Measurements from ENCODE around the gene NIM1K. TPM values are rescaled to one million over a fixed set of nuclear protein-coding genes. Genes with fewer than 3 reads are reported as not detected.
A peak's percentile ranks its signal among the peaks of the same experiment; 100 is the strongest.
"Not testable (repeated sequence)": the region's sequence is repeated elsewhere in the genome, so short reads cannot be mapped to it uniquely, and the experiment has no call there.

Gene NIM1K
- total RNA-seq, 1 donor: 1.9 TPM

GRCh38 chr5:43197535-43197934 lies 5.5 kb downstream of the NIM1K start:
- no peak overlapping the region for H3K4me3 ChIP-seq (ENCODE audit: low read depth, low read length)
- TF ChIP-seq, protein P1, sequence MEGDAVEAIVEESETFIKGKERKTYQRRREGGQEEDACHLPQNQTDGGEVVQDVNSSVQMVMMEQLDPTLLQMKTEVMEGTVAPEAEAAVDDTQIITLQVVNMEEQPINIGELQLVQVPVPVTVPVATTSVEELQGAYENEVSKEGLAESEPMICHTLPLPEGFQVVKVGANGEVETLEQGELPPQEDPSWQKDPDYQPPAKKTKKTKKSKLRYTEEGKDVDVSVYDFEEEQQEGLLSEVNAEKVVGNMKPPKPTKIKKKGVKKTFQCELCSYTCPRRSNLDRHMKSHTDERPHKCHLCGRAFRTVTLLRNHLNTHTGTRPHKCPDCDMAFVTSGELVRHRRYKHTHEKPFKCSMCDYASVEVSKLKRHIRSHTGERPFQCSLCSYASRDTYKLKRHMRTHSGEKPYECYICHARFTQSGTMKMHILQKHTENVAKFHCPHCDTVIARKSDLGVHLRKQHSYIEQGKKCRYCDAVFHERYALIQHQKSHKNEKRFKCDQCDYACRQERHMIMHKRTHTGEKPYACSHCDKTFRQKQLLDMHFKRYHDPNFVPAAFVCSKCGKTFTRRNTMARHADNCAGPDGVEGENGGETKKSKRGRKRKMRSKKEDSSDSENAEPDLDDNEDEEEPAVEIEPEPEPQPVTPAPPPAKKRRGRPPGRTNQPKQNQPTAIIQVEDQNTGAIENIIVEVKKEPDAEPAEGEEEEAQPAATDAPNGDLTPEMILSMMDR (IDR thresholded peaks at IDR 0.05; ENCODE audit: insufficient read depth, low read length): no peak
- no peak for DNase-seq (ENCODE audit: low read depth)

DNA sequence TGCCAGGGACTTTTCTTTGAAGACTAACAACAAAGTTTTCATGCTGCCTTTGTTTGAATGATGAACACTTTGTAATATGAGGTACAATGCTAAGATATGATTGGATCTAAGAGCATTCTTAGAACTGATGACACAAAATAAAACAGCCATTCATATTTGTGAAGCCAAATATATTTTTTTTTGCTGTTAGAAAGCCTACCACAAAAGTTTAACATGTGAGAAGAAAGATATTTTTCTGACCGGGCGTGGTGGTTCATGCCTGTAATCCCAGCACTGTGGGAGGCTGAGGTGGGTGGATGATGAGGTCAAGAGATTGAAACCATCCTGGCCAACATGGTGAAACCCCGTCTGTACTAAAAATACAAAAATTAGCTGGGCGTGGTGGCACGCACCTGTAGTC lies 9.4 kb downstream of the NIM1K start:
- DNase-seq (ENCODE audit: low read depth); H3K4me3 ChIP-seq (ENCODE audit: low read depth, low read length): not testable (repeated sequence)

DNA sequence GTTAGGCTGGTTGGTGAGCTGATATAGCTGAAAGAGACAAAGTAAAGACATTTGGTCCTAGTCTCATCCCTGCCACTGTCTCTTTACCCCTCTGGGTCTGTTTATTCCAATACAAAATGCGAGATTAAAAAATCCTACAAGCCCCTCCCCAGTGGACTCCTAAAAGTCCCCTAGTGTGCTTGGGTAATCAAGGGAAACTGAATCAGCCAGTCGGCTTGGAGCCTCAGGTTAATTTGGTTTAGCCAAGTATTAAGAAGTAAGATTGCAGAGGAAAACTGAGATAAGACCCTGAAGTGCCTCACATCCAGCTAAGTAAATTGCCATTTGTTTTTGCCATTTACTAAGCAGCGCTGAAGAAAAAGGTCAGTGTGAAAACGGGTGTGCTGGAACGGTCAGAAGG lies 10.4 kb downstream of the NIM1K start:
- H3K4me3 ChIP-seq (ENCODE audit: low read depth, low read length): no peak overlapping the region

DNA sequence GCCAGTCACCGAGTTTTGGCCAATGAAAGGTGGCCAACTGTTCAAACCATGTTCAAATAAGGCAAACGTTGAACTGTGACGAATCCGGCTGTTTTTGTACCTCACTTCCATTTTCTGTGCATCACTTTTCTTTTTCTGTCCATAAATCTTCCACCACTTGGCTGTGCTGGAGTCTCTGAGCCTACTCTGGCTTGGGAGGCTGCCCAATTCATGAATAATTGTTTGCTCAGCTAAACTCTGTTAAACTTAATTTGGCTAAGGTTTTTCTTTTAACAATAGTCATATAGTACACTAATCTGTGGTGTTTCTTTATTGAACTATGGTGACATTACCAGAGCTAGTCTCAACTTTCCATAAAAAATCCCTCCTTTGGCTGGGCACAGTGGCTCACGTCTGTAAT lies 11.3 kb downstream of the NIM1K start:
- no peak overlapping the region for H3K4me3 ChIP-seq (ENCODE audit: low read depth, low read length)
- peak; percentile 33 for DNase-seq (ENCODE audit: low read depth)
- TF ChIP-seq, protein P1 (IDR thresholded peaks at IDR 0.05; ENCODE audit: insufficient read depth, low read length): no peak

More for the DNA sequence above, 10.4 kb downstream of the NIM1K start:
- TF ChIP-seq, protein P1 (IDR thresholded peaks at IDR 0.05; ENCODE audit: insufficient read depth, low read length): no peak
- no peak for DNase-seq (ENCODE audit: low read depth)

DNA sequence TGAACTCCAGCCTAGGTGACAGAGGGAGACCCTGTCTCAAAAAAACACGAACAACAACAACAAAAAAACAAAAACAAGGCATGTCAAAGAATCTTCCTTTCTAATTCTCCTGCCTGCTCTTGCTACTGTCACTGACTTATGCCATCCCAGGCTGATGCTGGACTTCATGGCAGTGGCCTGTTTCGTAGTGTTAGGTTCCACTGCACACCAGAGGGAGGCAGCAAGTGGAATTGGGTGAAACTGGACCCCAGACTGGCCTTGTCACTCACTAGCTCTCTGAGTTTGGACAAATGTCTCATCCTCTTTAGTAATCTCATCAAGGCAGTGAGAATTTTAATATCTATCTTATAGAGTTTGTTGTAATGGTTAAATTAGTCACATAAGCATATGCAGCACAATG lies 12.9 kb downstream of the NIM1K start:
- TF ChIP-seq, protein P1 (IDR thresholded peaks at IDR 0.05; ENCODE audit: insufficient read depth, low read length): no peak
- H3K4me3 ChIP-seq (ENCODE audit: low read depth, low read length): no peak overlapping the region
- DNase-seq (ENCODE audit: low read depth): no peak

- no peak for DNase-seq (ENCODE audit: low read depth)
- TF ChIP-seq, protein P1 (IDR thresholded peaks at IDR 0.05; ENCODE audit: insufficient read depth, low read length): no peak
- no peak overlapping the region for H3K4me3 ChIP-seq (ENCODE audit: low read depth, low read length)
Measured at GRCh38 chr5:43207601-43208000, 15.6 kb downstream of the NIM1K start.

GRCh38 chr5:43208658-43209057 lies 16.6 kb downstream of the NIM1K start:
- TF ChIP-seq, protein P1 (IDR thresholded peaks at IDR 0.05; ENCODE audit: insufficient read depth, low read length): no peak
- no peak overlapping the region for H3K4me3 ChIP-seq (ENCODE audit: low read depth, low read length)
- DNase-seq (ENCODE audit: low read depth): no peak
